D721Med (cell line): ENCODE results near the gene MAEL.

Source experiments
- DNase-seq: peaks from one replicate; pipeline ENCODE4 v3.0.0; 2011; ENCODE audit warnings: low spot score; ENCODE audit not compliant: insufficient read length
- FAIRE-seq: peaks from 2 replicates; lab custom pipeline; 2011; peaks lifted over from hg19 to GRCh38; lab: Jason Lieb, UNC
- TF ChIP-seq, protein P1 (sequence below): IDR thresholded peaks from 2 replicates; pipeline ENCODE4 v1.5.1; 2012; ENCODE audit warnings: mild to moderate bottlenecking, control low read depth; ENCODE audit not compliant: insufficient read depth; ENCODE audit errors: missing control alignments

MAEL gene

DNA sequence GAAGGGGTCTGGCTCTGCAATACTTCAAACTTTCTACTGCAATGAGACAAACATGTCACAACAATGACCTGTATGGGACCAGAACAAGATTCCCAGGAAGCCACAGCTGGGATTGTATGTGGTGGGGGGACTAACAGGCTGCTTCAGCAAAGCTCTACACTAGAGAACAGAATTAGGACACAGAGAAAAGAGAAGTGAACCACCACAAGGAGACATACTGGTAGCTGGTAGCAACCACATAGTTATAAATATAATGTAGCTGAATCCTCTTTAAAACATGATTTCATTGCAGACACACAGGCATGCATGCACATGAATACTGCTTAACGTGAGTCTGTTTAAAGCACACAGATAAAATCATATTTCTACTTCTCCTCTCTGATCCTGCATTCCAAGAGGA lies 10.3 kb upstream of the MAEL start:
- TF ChIP-seq, protein P1, sequence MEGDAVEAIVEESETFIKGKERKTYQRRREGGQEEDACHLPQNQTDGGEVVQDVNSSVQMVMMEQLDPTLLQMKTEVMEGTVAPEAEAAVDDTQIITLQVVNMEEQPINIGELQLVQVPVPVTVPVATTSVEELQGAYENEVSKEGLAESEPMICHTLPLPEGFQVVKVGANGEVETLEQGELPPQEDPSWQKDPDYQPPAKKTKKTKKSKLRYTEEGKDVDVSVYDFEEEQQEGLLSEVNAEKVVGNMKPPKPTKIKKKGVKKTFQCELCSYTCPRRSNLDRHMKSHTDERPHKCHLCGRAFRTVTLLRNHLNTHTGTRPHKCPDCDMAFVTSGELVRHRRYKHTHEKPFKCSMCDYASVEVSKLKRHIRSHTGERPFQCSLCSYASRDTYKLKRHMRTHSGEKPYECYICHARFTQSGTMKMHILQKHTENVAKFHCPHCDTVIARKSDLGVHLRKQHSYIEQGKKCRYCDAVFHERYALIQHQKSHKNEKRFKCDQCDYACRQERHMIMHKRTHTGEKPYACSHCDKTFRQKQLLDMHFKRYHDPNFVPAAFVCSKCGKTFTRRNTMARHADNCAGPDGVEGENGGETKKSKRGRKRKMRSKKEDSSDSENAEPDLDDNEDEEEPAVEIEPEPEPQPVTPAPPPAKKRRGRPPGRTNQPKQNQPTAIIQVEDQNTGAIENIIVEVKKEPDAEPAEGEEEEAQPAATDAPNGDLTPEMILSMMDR = no peak
- DNase-seq = no peak
- no peak for FAIRE-seq

DNA sequence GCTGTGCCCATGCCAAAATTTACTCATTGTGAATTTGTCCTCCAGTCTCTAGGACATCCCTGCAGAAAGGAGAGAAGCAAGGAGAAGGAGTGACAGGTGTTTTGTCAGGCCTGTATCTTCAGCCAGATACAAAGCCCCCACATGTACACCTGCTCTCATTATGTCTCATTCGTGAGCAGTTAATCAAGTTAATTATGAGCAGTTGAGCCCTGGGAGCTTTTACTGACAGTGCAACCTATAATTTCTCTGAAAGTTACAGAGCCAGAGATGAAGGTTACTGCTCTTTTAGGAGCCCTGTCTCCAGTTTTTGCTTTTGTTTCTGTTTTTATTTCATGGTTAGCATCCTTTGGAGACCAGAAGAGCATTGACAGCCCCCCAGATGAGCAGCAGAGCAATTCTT lies 8.7 kb upstream of the MAEL start:
- no peak for DNase-seq
- FAIRE-seq = no peak
- TF ChIP-seq, protein P1 = no peak

DNA sequence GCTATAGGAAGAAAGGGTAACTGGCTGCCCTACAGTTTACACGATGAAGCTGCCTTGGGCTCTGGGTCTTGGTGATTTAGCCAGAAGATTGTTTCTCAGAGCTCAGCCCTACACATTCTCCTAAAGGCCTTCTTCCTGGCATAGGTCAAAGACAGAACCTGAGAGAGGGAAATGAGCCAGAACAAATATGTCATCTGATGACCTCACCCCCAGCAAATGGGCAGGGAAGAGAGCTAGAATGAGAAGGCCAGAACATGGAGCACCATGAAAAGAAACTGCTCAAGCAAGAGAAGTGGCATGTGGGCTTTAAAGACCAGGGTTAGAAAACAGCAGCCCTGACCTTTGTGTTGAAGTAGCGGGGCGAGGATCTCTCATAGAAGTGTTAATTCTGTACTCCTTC lies 8.3 kb upstream of the MAEL start:
- TF ChIP-seq, protein P1 = no peak
- DNase-seq (no peak), FAIRE-seq (no peak)

DNA sequence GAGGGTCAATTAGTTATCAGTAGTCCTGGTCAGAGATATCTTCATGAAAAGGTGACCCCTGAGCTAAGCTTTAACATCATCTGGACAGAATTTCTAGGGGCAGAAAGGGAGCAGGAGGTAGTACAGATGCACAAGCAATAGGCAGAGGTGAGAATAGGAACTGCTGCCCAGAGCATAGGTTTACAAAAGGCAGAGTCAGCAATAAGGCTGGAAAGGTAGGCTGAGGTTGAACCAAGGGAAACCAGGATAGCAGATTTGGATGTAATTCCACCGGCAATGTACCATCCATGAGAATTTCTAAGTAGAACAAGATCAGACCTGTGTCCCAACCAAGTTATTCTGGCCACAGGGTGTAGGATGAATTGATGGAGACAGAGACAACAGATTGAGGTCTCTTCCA lies 7.5 kb upstream of the MAEL start:
- TF ChIP-seq, protein P1 = no peak
- DNase-seq (no peak), FAIRE-seq (no peak)

DNA sequence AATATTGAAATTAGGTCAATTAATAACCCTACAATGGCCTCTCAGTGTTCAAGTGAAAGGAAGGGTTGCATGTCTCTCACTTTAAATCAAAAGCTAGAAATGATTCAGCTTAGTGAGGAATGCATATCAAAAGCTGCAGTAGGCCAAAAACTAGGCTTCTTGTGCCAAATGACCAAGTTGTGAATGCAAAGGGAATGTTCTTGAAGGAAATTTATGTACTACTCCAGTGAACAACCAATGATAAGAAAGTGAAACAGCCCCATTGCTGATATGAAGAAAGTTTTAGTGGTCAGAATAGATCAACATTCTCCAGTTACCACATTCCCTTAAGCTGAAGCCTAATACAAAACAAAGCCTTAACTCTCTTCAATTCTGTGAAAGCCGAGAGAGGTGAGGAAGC lies 10.0 kb downstream of the MAEL start:
- no peak for DNase-seq
- no peak for FAIRE-seq

DNA sequence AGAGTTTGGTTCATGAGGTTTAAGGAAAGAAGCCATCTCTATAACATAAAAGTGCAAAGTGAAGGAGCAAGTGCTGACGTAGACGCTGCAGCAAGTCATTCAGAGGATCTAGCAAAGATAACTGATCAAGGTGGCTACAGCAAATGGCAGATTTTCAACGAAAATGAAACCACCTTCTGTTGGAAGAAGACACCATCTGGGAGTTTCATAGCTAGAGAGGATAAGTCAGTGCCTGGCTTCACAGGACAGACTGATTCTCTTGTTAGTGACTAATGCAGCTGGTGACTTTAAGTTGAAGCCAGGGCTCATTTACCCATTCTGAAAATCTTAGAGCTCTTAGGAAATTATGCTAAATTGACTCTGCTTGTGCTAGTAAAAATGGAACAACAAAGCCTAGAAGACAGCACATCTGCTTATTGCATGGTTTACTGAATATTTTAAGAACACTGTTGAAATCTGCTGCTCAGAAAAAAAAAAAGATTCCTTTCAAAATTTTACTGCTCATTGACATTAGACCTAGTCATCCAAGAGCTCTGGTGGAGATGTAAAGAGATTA lies 10.5 kb downstream of the MAEL start:
- TF ChIP-seq, protein P1 = no peak
- FAIRE-seq (no peak), DNase-seq (no peak)

More for the DNA sequence above, 10.0 kb downstream of the MAEL start:
- TF ChIP-seq, protein P1 = no peak

DNA sequence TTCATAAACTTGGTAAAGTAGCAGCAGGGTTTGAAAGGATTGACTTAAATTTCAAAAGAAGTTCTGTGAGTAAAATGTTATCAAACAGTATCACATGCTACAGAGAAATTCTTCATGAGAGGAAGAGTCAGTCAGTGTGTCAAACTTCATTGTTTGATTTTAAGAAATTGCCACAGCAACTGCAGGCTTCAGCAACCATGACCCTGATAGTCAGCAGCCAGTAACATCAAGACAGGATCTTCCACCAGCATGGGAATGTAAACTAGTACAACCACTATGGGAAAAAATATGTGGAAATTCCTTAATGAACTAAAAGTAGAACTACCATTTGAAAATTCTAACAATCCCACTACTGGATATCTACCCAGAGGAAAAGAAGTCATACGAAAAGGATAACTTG lies 11.5 kb downstream of the MAEL start:
- TF ChIP-seq, protein P1 = no peak
- FAIRE-seq (peak; percentile 16), DNase-seq (no peak)
